Cardiac atrium fibroblast (primary cell): ENCODE results near the gene KBTBD2. TPM values are rescaled to one million over a fixed set of nuclear protein-coding genes. Genes with fewer than 3 reads are reported as not detected.

Source experiments
- total RNA-seq: library from RNA; depleted of rRNA; stranded (reverse); fragments of >200 nt; gene quantifications from 2 replicates; pipeline ENCODE4 v1.2.3, GENCODE V29; 2015

The KBTBD2 gene
- 27.8 and 28.4 TPM in 2 replicates for total RNA-seq

GRCh38 chr7:32891043-32891799, at the start of gene KBTBD2:
Gene KBTBD2, minus strand, starts transcription at chr7:32891760. Its CDS starts 12,156 bp downstream, at chr7:32879604.

Other genes starting within 250 kb of the KBTBD2 start
- gene FKBP9, start 65.7 kb upstream of the KBTBD2 start, total RNA-seq = 308 and 329 TPM in 2 replicates
- gene NT5C3A, start 171.0 kb upstream of the KBTBD2 start, total RNA-seq = 10.1 and 13.6 TPM in 2 replicates
- gene RP9, start 217.6 kb upstream of the KBTBD2 start, total RNA-seq = 6.3 and 7.0 TPM in 2 replicates
- gene BBS9, start 237.8 kb upstream of the KBTBD2 start, total RNA-seq = 7.8 and 11.2 TPM in 2 replicates